NCI-H2171 treated with DMSO at 0.1 percent for 48 hours (cell line): Measurements from ENCODE around the gene ZYX.
"Not testable (repeated sequence)": the region's sequence is repeated elsewhere in the genome, so short reads cannot be mapped to it uniquely, and the experiment has no call there.

Experiments
- DNase-seq: peaks from one replicate; lab custom pipeline; 2025; lab: John Stamatoyannopoulos, UW

The ZYX gene

DNA sequence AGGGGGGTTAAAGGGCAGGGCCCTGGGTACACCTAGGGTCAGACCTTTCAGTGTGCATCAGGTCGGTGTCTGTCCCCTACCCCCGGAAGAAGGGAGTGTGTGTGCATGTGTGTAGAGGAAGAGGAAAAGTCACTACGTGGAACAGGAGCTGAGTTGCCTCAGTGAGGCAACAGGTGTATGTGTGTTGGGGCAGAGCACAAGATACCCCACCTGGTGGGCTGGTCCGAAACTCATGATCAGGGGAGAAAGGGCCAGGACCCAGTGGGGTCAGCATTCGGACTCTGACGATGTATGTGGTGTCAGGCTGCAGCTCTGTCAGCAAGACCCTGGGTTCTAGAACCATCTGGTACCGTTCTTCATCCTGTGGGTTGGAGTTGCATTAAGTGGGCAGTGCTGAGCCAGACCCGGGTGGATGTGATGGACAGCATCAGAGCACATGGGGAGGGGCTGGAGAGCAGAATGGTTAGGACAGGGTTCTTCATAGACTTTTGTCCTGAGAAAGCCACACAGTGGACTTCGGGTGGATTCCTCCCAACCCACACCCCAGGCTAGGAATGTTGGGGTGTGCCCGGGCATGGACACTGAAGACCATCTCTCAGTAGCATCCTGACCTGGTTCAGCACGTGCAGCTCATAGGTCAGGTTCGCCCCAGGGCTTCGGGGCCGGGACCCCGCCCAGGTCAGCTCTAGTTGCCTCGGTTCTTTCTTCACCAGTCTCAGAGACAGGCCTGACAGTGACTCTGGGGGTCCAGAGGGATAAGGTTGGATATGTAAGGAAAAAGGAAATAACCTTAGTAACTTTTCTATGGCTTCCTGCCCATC is 16.8 kb downstream of the ZYX start:
- no peak for DNase-seq

DNA sequence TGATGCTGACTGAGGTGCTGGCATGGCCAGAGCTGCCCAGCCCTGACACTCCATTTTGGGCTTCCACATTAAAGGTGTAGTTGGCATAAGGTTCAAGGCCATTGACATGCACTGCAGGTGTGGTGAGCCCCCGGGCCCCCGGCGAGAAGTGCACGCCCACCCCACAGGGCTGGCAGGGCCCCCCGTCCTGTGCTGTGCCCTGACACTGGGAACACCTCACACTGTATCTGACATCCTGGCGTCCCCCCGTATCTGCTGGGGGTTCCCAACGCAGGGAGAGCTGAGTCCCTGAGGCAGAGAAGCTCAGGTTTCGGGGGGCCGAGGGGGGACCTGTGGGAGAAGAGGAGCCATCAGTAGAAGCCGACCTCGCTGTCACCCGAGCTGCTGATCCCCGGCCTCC is 17.5 kb downstream of the ZYX start:
- no peak for DNase-seq

- no peak for DNase-seq
These were observed 18.0 kb downstream of the ZYX start for GRCh38 chr7:143399151-143399550.

GRCh38 chr7:143399642-143400041 is 18.5 kb downstream of the ZYX start:
- DNase-seq, result no peak

DNA sequence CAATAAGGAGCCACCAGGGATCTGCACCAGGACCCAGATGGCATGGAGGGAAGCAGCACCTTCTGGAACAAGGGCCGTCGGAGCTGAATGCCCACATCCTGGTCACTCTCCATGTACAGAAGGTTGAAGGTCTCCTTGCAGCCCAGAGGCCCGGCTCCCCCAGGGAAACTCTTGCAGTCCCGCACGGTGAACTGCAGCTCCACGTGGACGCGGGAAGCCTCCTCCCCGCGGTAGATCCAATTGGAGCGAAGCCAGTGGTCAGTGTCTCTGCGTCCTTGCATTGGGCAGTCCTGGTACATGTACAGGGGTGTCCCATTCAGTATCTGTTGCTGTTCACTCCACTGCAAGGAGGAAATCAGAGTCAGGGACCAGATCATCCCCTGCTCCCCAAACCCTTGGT is 20.1 kb downstream of the ZYX start:
- no peak for DNase-seq

- not testable (repeated sequence) for DNase-seq
These were observed 21.1 kb downstream of the ZYX start for GRCh38 chr7:143402233-143402632.

GRCh38 chr7:143405173-143406001 is 24.2 kb downstream of the ZYX start:
- DNase-seq, result peak; percentile 77

GRCh38 chr7:143406002-143406357 is 24.8 kb downstream of the ZYX start:
- DNase-seq, result no peak

GRCh38 chr7:143407287-143408251 is 26.4 kb downstream of the ZYX start:
- no peak for DNase-seq

DNA sequence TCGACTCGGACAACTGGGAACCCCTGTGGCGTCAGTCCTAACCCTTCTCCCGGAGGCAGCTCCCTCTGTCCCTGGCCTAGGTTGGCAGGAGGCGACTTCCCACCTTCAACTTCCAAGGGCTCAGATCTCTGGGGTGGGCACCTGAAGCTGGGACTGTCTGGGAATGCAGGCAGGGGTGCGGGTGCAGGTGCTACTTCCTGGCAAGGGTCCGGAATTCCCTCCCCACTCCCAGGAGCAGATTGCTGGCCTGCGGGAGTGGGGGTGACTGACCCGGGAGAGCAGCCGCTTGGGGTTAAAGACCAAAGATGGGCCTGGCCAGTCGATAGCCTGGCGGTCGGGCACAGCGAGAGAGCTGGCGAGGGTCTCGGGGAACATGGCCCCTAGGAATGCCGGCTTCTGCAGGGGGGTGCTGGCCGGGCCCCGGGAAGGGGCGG is 27.1 kb downstream of the ZYX start:
- no peak for DNase-seq

DNA sequence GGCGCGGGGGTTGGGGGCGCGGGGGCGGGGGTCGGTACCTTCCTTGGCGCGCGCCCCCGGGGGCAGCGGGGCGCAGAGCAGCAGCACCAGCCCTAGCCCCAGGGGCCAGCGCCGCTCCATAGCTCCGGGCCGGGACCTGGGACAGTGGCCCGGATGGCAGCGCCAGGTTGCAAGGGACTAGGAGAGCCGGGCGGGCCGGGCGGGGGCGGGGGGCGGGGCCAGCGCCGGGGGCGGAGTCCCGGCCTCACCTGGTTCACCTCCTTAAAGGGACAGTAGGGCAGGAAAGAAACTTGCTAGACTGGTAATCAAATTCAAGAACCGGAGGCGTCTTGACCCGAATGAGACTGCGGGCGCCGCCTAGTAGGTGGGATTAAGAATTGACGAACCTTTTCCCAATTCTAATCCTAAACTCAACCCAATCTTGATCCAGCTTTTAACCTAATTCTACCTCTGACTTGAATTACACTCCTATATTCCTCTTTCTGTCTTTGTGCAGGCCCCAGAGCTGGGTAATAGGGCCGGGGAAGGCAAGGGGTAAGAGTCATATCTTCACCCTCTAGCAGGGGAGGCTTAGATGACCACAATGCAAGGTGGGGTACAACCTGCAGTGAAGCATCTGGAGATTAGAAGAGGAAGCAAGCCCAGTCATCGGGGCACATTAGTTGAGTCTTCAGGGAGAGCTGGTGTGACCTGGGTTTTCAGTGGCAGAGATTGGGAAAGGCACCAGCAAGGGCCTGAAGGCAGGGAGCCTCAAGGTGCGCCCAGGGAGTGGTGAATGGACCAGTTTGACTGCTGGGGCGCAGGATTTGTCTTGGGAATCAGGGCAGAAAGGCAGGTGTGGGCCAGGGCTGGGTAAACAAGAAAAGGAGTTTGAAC is 27.8 kb downstream of the ZYX start, which contains the start of gene EPHA1:
EPHA1 (minus strand) TSS at position 171 of the 876 bp plus-strand sequence; CDS start at position 120, 51 bp downstream.
- DNase-seq, result peak; percentile 60

- DNase-seq, result peak; percentile 6
These were observed 29.4 kb downstream of the ZYX start for GRCh38 chr7:143410521-143411004.

GRCh38 chr7:143411976-143412708 is 31.0 kb downstream of the ZYX start:
- DNase-seq, result no peak

DNA sequence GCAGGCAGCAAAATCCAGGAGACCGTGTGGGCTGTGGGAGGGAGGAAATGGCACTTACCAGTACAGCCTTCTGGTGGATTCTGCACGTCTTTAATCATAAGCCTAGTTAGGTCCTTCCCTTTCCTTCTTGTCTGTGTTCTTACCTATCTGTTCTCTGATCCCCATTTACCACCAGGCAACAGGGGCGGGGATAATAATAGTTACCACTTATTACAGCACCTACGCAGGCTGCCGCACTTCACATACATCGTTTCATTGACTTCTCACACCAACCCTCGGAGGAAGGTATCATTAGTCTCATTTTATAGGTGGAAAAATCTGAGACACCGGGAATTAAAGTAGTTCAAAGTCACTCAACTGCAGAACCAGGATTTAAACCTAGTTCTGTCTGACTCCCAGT is 32.0 kb downstream of the ZYX start:
- no peak for DNase-seq

- DNase-seq, result peak; percentile 46
These were observed 34.1 kb downstream of the ZYX start for GRCh38 chr7:143415209-143415608.

DNA sequence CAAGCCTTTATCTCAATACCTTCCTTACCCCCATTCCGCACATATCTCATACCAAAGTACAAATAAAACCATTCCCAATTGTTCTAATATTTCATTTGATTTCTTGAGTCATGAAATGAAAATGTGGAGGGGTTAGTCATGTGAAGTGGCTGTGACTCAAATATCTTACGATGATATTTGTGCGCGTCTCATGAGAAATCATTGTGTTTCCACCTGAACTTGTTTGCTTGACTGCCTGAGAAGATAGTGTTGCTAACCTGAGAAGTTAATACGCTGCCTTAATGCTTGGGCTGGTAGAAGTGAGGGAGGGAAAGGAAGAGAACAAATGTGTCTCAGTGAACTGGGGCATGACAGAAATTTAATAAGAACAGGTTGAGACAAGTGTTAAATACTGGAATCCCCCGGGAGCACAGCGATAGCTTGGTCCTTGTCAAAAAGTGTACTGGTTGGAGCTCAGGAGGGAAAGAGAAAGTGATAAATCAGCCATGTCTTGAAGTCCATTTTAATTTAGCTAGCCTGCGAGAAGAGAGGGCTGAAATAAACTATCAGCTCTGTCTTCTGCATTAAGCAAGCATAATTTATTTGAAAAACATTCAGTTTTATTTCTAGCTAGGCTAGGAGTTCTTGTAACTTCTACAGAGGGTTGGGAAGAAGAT is 34.7 kb downstream of the ZYX start:
- DNase-seq, result peak; percentile 95

- peak; percentile 59 for DNase-seq
These were observed 35.5 kb downstream of the ZYX start for GRCh38 chr7:143416565-143417149.

- DNase-seq, result no peak
These were observed 36.7 kb downstream of the ZYX start for GRCh38 chr7:143417734-143418383.
